K562 (cell line): Measurements from ENCODE around the gene NIPBL. TPM values are rescaled to one million over a fixed set of nuclear protein-coding genes. Genes with fewer than 3 reads are reported as not detected.

Experiments
- GTF2A2 ChIP-seq: IDR thresholded peaks from 2 replicates; pipeline ENCODE4 v1.6.1; 2016; ENCODE audit warnings: mild to moderate bottlenecking, missing genetic modification characterization, missing compliant biosample characterization
- JUND ChIP-seq, 2 experiments: IDR thresholded peaks; 2 replicates in 1 of 2; 3 replicates in 1 of 2; pipeline ENCODE4 v1.6.1; 2011; ENCODE audit warnings: borderline replicate concordance in 2 of 2, low read depth in 2 of 2, low read length in 2 of 2, improper control_type of control experiment in 1 of 2, missing biosample characterization in 1 of 2, missing genetic modification characterization in 1 of 2, missing genetic modification reagents in 1 of 2
- SIRT6 ChIP-seq: IDR thresholded peaks from one replicate; pipeline ENCODE4 v1.6.1; 2012; ENCODE audit warnings: low read depth, mild to moderate bottlenecking, control low read depth, inconsistent platforms, low read length, moderate library complexity
- SRF ChIP-seq, 2 experiments: fragments of 250-450, 450-650 bp in 1 of 2; sonication (Bioruptor Pico) in 1 of 2; sonication (generic) in 1 of 2; formaldehyde crosslinking; IDR thresholded peaks; 2 replicates each; pipeline versions ENCODE4 v1.5.0 to v1.5.1; 2020 to 2022; ENCODE audit warnings: mild to moderate bottlenecking in 1 of 2, missing genetic modification reagents in 1 of 2
- TEAD1 ChIP-seq, 2 experiments: fragments of 450-650 bp in 1 of 2; sonication (generic) in 1 of 2; formaldehyde crosslinking; IDR thresholded peaks; 2 replicates each; pipeline versions ENCODE4 v1.4.0 to v1.8.0; 2020 to 2022; ENCODE audit warnings: mild to moderate bottlenecking in 2 of 2, missing genetic modification reagents in 1 of 2
- ZFPM2 ChIP-seq: fragments of 250-450 bp; sonication (Bioruptor Pico); IDR thresholded peaks from 2 replicates; pipeline ENCODE4 v1.5.1; 2022; ENCODE audit warnings: mild to moderate bottlenecking
- ZNF511 ChIP-seq: sonication (generic); formaldehyde crosslinking; IDR thresholded peaks from 2 replicates; pipeline ENCODE4 v1.8.0; 2022; ENCODE audit warnings: mild to moderate bottlenecking, missing genetic modification reagents
- ZZZ3 ChIP-seq: fragments of 450-650 bp; IDR thresholded peaks from 2 replicates; pipeline ENCODE4 v1.6.1; 2016; ENCODE audit warnings: antibody characterized with exemption, mild to moderate bottlenecking, moderate library complexity
- polyA plus RNA-seq, 8 experiments: library from polyadenylated mRNA; depleted of rRNA in 4 of 8; stranded (reverse) in 5 of 8; unstranded in 3 of 8; fragments of >200 nt; fragmentation: Nextera tagmentation in 2 of 8; fragmentation: Illumina TruSeq in 1 of 8; extraction: Ambion mirVana in 2 of 8; extraction: Trizol in 1 of 8; gene quantifications; 2 replicates each; pipeline versions ENCODE4 v1.2.1 to v1.2.3, GENCODE V29; 2011 to 2014; ENCODE audit warnings: inconsistent platforms in 1 of 8, missing spikeins in 1 of 8
- total RNA-seq, 7 experiments: library from RNA; depleted of rRNA in 6 of 7; stranded (reverse); fragments of >200 nt in 6 of 7; fragmentation: Illumina TruSeq in 2 of 7; extraction: Trizol in 2 of 7; gene quantifications; 2 replicates each; pipeline versions ENCODE4 v1.2.1 to v1.2.3, GENCODE V29; 2011 to 2021; ENCODE audit warnings: low replicate concordance in 1 of 7
- TF ChIP-seq, protein P1 (sequence below): sonication (generic); formaldehyde crosslinking; IDR thresholded peaks from 2 replicates; pipeline ENCODE4 v1.8.0; 2022; ENCODE audit warnings: missing genetic modification reagents, mild to moderate bottlenecking, borderline replicate concordance
- TF ChIP-seq, protein P2 (sequence below), 2 experiments: fragments of 450-650 bp in 1 of 2; IDR thresholded peaks; 2 replicates each; pipeline ENCODE4 v1.6.1; 2011 to 2017; ENCODE audit warnings: low read depth in 2 of 2, antibody characterized with exemption in 1 of 2, borderline replicate concordance in 1 of 2, low read length in 1 of 2, mild to moderate bottlenecking in 1 of 2, mixed read lengths in 1 of 2; ENCODE audit not compliant: control insufficient read depth in 1 of 2

The NIPBL gene
- total and polyA plus RNA-seq, 9 of the 15 experiments (the other 6 are each of a cell fraction or from before 2014, with no cell fraction given) = 12.9 to 56.7 (median 38.9) TPM

- TF ChIP-seq, protein P1, sequence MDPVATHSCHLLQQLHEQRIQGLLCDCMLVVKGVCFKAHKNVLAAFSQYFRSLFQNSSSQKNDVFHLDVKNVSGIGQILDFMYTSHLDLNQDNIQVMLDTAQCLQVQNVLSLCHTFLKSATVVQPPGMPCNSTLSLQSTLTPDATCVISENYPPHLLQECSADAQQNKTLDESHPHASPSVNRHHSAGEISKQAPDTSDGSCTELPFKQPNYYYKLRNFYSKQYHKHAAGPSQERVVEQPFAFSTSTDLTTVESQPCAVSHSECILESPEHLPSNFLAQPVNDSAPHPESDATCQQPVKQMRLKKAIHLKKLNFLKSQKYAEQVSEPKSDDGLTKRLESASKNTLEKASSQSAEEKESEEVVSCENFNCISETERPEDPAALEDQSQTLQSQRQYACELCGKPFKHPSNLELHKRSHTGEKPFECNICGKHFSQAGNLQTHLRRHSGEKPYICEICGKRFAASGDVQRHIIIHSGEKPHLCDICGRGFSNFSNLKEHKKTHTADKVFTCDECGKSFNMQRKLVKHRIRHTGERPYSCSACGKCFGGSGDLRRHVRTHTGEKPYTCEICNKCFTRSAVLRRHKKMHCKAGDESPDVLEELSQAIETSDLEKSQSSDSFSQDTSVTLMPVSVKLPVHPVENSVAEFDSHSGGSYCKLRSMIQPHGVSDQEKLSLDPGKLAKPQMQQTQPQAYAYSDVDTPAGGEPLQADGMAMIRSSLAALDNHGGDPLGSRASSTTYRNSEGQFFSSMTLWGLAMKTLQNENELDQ (CRISPR knock-in tag) = no peak
- TF ChIP-seq TEAD1 (CRISPR knock-in tag; IDR thresholded peaks at IDR 0.05) (no peak), ZZZ3 (no peak), SRF (CRISPR knock-in tag; IDR thresholded peaks at IDR 0.05) (no peak), ZNF511 (no peak), SIRT6 (no peak), ZFPM2 (CRISPR knock-in tag) (no peak), GTF2A2 (tag) (no peak), JUND (IDR thresholded peaks at IDR 0.05; ENCODE audit: borderline replicate concordance, low read depth, low read length) (peak; percentile 57; the same call in 1 of the 2 replicates), JUND (tag; IDR thresholded peaks at IDR 0.05; ENCODE audit: borderline replicate concordance, low read depth, low read length) (no peak)
- TF ChIP-seq, protein P2, sequence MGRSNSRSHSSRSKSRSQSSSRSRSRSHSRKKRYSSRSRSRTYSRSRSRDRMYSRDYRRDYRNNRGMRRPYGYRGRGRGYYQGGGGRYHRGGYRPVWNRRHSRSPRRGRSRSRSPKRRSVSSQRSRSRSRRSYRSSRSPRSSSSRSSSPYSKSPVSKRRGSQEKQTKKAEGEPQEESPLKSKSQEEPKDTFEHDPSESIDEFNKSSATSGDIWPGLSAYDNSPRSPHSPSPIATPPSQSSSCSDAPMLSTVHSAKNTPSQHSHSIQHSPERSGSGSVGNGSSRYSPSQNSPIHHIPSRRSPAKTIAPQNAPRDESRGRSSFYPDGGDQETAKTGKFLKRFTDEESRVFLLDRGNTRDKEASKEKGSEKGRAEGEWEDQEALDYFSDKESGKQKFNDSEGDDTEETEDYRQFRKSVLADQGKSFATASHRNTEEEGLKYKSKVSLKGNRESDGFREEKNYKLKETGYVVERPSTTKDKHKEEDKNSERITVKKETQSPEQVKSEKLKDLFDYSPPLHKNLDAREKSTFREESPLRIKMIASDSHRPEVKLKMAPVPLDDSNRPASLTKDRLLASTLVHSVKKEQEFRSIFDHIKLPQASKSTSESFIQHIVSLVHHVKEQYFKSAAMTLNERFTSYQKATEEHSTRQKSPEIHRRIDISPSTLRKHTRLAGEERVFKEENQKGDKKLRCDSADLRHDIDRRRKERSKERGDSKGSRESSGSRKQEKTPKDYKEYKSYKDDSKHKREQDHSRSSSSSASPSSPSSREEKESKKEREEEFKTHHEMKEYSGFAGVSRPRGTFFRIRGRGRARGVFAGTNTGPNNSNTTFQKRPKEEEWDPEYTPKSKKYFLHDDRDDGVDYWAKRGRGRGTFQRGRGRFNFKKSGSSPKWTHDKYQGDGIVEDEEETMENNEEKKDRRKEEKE (IDR thresholded peaks at IDR 0.05; ENCODE audit: borderline replicate concordance in 1 of 2, control insufficient read depth in 1 of 2, low read depth in 2 of 2, low read length in 1 of 2) = peak in 1 of 2 experiments; percentile 79; a peak in 1 of 4 replicates
These were observed 22.0 kb upstream of the NIPBL start (continued) for GRCh38 chr5:36854402-36855140.
